HL-60 (cell line): ENCODE measurements around the gene HERC4.

Source experiments
- CTCF ChIP-seq: IDR thresholded peaks from one replicate; pipeline ENCODE4 v1.5.1; 2011; ENCODE audit warnings: low read length, control low read depth, inconsistent platforms; ENCODE audit not compliant: insufficient read depth
- TF ChIP-seq, protein P1 (sequence below): IDR thresholded peaks from 2 replicates; pipeline ENCODE4 v1.6.1; 2012; ENCODE audit warnings: low read depth; ENCODE audit not compliant: insufficient replicate concordance

DNA sequence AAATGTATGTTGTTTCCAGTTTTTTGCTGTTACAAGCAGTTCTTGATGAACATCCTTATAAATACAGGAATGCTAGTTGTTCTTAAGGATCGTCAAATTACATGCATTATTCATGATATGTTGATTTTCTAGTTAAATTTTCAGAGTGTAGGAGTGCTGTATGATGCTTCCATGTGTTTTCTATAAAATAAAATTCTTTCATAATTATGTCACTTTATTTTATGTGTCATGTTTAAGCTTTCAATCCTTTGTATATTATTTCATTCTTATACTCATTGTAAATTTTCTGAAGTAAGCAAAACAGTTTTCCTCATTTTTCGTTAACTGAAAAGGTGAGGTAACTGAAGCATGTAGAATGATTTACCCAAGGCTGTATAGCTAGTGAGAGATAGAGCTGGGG is 17.4 kb upstream of the HERC4 start:
- no peak for TF ChIP-seq CTCF
- TF ChIP-seq, protein P1, sequence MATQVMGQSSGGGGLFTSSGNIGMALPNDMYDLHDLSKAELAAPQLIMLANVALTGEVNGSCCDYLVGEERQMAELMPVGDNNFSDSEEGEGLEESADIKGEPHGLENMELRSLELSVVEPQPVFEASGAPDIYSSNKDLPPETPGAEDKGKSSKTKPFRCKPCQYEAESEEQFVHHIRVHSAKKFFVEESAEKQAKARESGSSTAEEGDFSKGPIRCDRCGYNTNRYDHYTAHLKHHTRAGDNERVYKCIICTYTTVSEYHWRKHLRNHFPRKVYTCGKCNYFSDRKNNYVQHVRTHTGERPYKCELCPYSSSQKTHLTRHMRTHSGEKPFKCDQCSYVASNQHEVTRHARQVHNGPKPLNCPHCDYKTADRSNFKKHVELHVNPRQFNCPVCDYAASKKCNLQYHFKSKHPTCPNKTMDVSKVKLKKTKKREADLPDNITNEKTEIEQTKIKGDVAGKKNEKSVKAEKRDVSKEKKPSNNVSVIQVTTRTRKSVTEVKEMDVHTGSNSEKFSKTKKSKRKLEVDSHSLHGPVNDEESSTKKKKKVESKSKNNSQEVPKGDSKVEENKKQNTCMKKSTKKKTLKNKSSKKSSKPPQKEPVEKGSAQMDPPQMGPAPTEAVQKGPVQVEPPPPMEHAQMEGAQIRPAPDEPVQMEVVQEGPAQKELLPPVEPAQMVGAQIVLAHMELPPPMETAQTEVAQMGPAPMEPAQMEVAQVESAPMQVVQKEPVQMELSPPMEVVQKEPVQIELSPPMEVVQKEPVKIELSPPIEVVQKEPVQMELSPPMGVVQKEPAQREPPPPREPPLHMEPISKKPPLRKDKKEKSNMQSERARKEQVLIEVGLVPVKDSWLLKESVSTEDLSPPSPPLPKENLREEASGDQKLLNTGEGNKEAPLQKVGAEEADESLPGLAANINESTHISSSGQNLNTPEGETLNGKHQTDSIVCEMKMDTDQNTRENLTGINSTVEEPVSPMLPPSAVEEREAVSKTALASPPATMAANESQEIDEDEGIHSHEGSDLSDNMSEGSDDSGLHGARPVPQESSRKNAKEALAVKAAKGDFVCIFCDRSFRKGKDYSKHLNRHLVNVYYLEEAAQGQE, result no peak
